PC-3 (cell line): Measurements from ENCODE around the gene RPP25. TPM values are rescaled to one million over a fixed set of nuclear protein-coding genes. Genes with fewer than 3 reads are reported as not detected.

ENCODE experiments used
- ATAC-seq: fragments of 200-7000 bp; cut with Tn5 transposase; 2 replicates; pipeline ENCODE4 v1.9.1; 2020; ENCODE audit warnings: mild to moderate bottlenecking, moderate library complexity
- BruUV-seq: library from RNA; stranded (reverse); fragments of 400-500 nt; replicated peaks from 2 replicates; lab custom pipeline; 2021; lab: Mats Ljungman, UMichigan
- CTCF ChIA-PET: fragments of 300-600 bp; sonication (Branson Sonifier 250); formaldehyde crosslinking; loops from one replicate; lab custom pipeline; 2022; ENCODE audit warnings: antibody characterized with exemption; lab: Charles Lee
- POLR2A ChIA-PET: fragments of 300-600 bp; sonication (Branson Sonifier 250); formaldehyde crosslinking; loops from one replicate; lab custom pipeline; 2022; ENCODE audit warnings: antibody characterized with exemption; ENCODE audit not compliant: unreplicated experiment; lab: Charles Lee
- DNase-seq: peaks from one replicate; pipeline ENCODE4 v3.0.0-alpha.2; 2015
- H2AFZ ChIP-seq: fragments of 300-600 bp; sonication (generic); 2 replicates; pipeline ENCODE4 v1.6.0; 2016; ENCODE audit warnings: antibody characterized with exemption, low read length
- H3F3A ChIP-seq: fragments of 300-600 bp; sonication (generic); one replicate; pipeline ENCODE4 v1.6.0; 2017; ENCODE audit warnings: antibody characterized with exemption, low read length, control low read depth, mild to moderate bottlenecking; ENCODE audit not compliant: unreplicated experiment
- H3K27ac ChIP-seq: fragments of 300-600 bp; sonication (generic); 2 replicates; pipeline ENCODE4 v1.5.1; 2016; ENCODE audit warnings: mild to moderate bottlenecking, low read length
- H3K27me3 ChIP-seq: fragments of 300-600 bp; sonication (generic); 2 replicates; pipeline ENCODE4 v1.6.1; 2016; ENCODE audit warnings: low read length, mixed read lengths
- H3K36me3 ChIP-seq: fragments of 300-600 bp; sonication (generic); 2 replicates; pipeline ENCODE4 v1.6.1; 2016; ENCODE audit warnings: low read depth, mixed run types, low read length, mixed read lengths
- H3K4me1 ChIP-seq: fragments of 300-600 bp; sonication (generic); 2 replicates; pipeline ENCODE4 v1.5.1; 2016; ENCODE audit warnings: low read length; ENCODE audit not compliant: insufficient read depth
- H3K4me2 ChIP-seq: fragments of 300-600 bp; sonication (generic); 2 replicates; pipeline ENCODE4 v1.6.0; 2016; ENCODE audit warnings: low read length
- H3K4me3 ChIP-seq: fragments of 300-600 bp; sonication (generic); 2 replicates; pipeline ENCODE4 v1.5.1; 2016; ENCODE audit warnings: mild to moderate bottlenecking, low read length, mixed read lengths
- H3K79me2 ChIP-seq: fragments of 300-600 bp; sonication (generic); 2 replicates; pipeline ENCODE4 v1.6.1; 2017; ENCODE audit warnings: low read length, mixed read lengths
- H3K9ac ChIP-seq: fragments of 300-600 bp; sonication (generic); 2 replicates; pipeline ENCODE4 v1.6.0; 2016; ENCODE audit warnings: mild to moderate bottlenecking, low read length
- H3K9me2 ChIP-seq: fragments of 300-600 bp; sonication (generic); replicated peaks from 2 replicates; pipeline ENCODE4 v1.6.1; 2016; ENCODE audit warnings: mixed run types, low read length, mixed read lengths
- H3K9me3 ChIP-seq: fragments of 300-600 bp; sonication (generic); 2 replicates; pipeline ENCODE4 v1.6.1; 2016; ENCODE audit warnings: low read length, mixed read lengths
- H4K20me1 ChIP-seq: fragments of 300-600 bp; sonication (generic); 2 replicates; pipeline ENCODE4 v1.6.1; 2016; ENCODE audit warnings: low read length, mixed read lengths
- EZH2 ChIP-seq: fragments of 300-600 bp; sonication (generic); IDR thresholded peaks from one replicate; pipeline ENCODE4 v1.6.1; 2017; ENCODE audit warnings: antibody characterized with exemption, mild to moderate bottlenecking, low read length; ENCODE audit not compliant: unreplicated experiment
- EZH2phosphoT487 ChIP-seq: fragments of 300-600 bp; sonication (generic); IDR thresholded peaks from 2 replicates; pipeline ENCODE4 v1.6.1; 2018; ENCODE audit warnings: mild to moderate bottlenecking, antibody characterized with exemption, low read length, borderline replicate concordance
- intact Hi-C: fragments of 100-400 bp; cut with micrococcal nuclease; formaldehyde crosslinking; loops from 2 replicates; pipeline ENCODE4 v1.9.0; 2023
- total RNA-seq: library from RNA; depleted of rRNA; stranded (reverse); fragments of >200 nt; gene quantifications from 2 replicates; pipeline ENCODE4 v1.2.3, GENCODE V29; 2014
- TF ChIP-seq, protein P1 (sequence below): fragments of 300-600 bp; sonication (generic); conservative IDR thresholded peaks from 2 replicates; pipeline ENCODE4 v1.5.1; 2017; ENCODE audit warnings: antibody characterized with exemption, low read depth, mild to moderate bottlenecking, low read length

RPP25 gene
- total RNA-seq, 1 experiment from 2014 or later, result 6.6 TPM

DNA sequence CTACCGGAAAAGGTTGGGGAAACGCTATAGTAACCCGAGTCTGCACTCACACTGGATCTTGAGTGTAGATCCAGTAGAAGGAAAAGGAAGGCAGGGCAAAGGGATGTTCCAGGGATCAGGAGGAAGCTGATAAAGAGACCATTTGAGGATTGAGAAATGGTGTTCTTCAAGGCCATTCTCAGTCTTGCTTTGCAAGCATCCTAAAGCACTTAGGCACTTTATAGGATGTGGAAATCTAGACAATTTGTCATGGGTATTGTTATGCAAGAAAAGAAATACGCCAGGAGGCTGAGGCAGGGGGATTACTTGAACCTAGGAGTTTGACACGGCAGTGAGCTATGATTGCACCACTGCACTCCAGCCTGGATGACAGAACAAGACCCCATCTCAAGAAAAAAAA, 25.6 kb upstream of the RPP25 start:
- H3K36me3 ChIP-seq, result no peaks in the 10 kb centered on the region
- POLR2A ChIA-PET, result no interaction called here
- no peaks in the 10 kb centered on the region for H4K20me1 ChIP-seq
- no peaks in the 10 kb centered on the region for H3K9me2 ChIP-seq
- TF ChIP-seq EZH2 (no peak), EZH2phosphoT487 (no peak)
- TF ChIP-seq, protein P1, sequence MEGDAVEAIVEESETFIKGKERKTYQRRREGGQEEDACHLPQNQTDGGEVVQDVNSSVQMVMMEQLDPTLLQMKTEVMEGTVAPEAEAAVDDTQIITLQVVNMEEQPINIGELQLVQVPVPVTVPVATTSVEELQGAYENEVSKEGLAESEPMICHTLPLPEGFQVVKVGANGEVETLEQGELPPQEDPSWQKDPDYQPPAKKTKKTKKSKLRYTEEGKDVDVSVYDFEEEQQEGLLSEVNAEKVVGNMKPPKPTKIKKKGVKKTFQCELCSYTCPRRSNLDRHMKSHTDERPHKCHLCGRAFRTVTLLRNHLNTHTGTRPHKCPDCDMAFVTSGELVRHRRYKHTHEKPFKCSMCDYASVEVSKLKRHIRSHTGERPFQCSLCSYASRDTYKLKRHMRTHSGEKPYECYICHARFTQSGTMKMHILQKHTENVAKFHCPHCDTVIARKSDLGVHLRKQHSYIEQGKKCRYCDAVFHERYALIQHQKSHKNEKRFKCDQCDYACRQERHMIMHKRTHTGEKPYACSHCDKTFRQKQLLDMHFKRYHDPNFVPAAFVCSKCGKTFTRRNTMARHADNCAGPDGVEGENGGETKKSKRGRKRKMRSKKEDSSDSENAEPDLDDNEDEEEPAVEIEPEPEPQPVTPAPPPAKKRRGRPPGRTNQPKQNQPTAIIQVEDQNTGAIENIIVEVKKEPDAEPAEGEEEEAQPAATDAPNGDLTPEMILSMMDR, result no peak
- no peak overlapping the region for H3K27ac ChIP-seq
- no peak overlapping the region for H3K4me2 ChIP-seq
- no peaks in the 10 kb centered on the region for H3F3A ChIP-seq
- no peak for DNase-seq
- no peak for ATAC-seq
- no peak overlapping the region for H3K4me3 ChIP-seq
- H2AFZ ChIP-seq, result no peak overlapping the region
- no TSS peak for BruUV-seq
- H3K79me2 ChIP-seq, result no peaks in the 10 kb centered on the region
- CTCF ChIA-PET, result interaction anchor here (0.6 kb wide), 1 partner anchor 213 kb away, joined by 5 read pairs; no protein-coding TSS in a partner anchor
- no peaks in the 10 kb centered on the region for H3K27me3 ChIP-seq
- no peak overlapping the region for H3K9ac ChIP-seq
- intact Hi-C loops, result no loop called here
- peaks cover 15% of the 10 kb centered on the region for H3K4me1 ChIP-seq
- H3K9me3 ChIP-seq, result no peaks in the 10 kb centered on the region

DNA sequence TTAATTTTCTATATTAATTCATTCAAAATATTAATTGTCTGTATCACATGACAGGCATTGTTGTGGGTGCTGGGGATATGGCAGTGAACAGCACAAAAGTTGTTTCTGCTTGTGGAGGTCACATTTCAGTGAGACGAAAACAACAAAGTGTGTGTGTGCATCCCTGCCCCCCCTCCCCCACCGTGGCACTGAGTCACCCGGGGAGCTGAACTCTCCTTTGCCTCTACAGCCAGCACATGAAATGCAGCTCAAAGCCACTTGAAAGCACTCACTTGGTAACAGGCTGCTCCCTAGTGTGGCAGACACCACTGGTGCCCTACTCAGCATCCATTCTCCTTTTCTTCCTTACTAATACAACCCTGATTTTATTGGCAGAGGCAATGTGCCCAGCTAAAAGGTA, 21.9 kb upstream of the RPP25 start:
- no peak overlapping the region for H3K4me3 ChIP-seq
- H3K4me2 ChIP-seq, result no peak overlapping the region
- H2AFZ ChIP-seq, result no peak overlapping the region; the same call in 1 of the 2 replicates
- peaks cover 8% of the 10 kb centered on the region; the same call in 1 of the 2 replicates for H3K4me1 ChIP-seq
- H3K9me2 ChIP-seq, result no peaks in the 10 kb centered on the region
- H3F3A ChIP-seq, result no peaks in the 10 kb centered on the region
- H4K20me1 ChIP-seq, result no peaks in the 10 kb centered on the region
- TF ChIP-seq EZH2phosphoT487, result no peak
- DNase-seq (peak; percentile 40), ATAC-seq (peak; percentile 50; the same call in 1 of the 2 replicates)
- no peaks in the 10 kb centered on the region for H3K79me2 ChIP-seq
- H3K27ac ChIP-seq, result no peak overlapping the region
- no peak overlapping the region for H3K9ac ChIP-seq
- no peaks in the 10 kb centered on the region for H3K36me3 ChIP-seq
- no peaks in the 10 kb centered on the region for H3K9me3 ChIP-seq
- ChIA-PET POLR2A (no interaction called here), CTCF (interaction anchor here (0.6 kb wide), 1 partner anchor 12 kb away, joined by 5 read pairs; no protein-coding TSS in a partner anchor)
- intact Hi-C loops, result no loop called here
- BruUV-seq, result no TSS peak
- no peaks in the 10 kb centered on the region for H3K27me3 ChIP-seq

DNA sequence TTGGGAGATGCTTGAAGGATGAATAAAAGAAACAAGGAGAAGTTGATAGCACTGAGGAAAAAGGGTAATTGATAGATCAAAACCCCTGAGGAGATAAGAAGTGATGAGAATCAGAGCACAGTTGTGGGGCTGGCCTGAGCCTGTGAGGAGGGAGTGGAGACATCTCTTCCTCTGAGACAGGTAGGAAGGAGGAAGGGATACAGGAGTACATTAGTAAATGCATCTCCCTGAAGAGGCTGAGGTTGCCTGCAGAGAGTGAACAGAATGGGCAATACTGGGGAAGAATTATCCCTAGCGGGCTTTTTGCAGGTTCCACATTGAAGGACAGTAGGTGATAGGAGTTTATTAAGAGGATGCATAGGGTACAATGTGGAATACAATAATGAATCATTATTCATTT, 21.5 kb upstream of the RPP25 start:
- BruUV-seq, result no TSS peak
- no peaks in the 10 kb centered on the region for H3K9me2 ChIP-seq
- no peaks in the 10 kb centered on the region for H3K36me3 ChIP-seq
- no peaks in the 10 kb centered on the region; the same call in 1 of the 2 replicates for H3K27me3 ChIP-seq
- POLR2A ChIA-PET, result no interaction called here
- H3K4me3 ChIP-seq, result no peak overlapping the region
- H3K9ac ChIP-seq, result no peak overlapping the region
- TF ChIP-seq EZH2 (no peak), EZH2phosphoT487 (no peak)
- TF ChIP-seq, protein P1, result no peak
- peaks cover 7% of the 10 kb centered on the region; the same call in 1 of the 2 replicates for H3K4me1 ChIP-seq
- H3K27ac ChIP-seq, result no peak overlapping the region
- intact Hi-C loops, result no loop called here
- DNase-seq (no peak), ATAC-seq (no peak)
- H3K4me2 ChIP-seq, result no peak overlapping the region
- H3K9me3 ChIP-seq, result no peaks in the 10 kb centered on the region
- no peaks in the 10 kb centered on the region for H3K79me2 ChIP-seq
- no peaks in the 10 kb centered on the region for H3F3A ChIP-seq
- no peaks in the 10 kb centered on the region for H4K20me1 ChIP-seq
- CTCF ChIA-PET, result no interaction called here
- H2AFZ ChIP-seq, result no peak overlapping the region
